ENCODE results near the gene PXMP4. TPM values are rescaled to one million over a fixed set of nuclear protein-coding genes. Genes with fewer than 3 reads are reported as not detected.

Gene PXMP4
- total RNA-seq, 1 donor from 2014 or later: 9.2 TPM

DNA sequence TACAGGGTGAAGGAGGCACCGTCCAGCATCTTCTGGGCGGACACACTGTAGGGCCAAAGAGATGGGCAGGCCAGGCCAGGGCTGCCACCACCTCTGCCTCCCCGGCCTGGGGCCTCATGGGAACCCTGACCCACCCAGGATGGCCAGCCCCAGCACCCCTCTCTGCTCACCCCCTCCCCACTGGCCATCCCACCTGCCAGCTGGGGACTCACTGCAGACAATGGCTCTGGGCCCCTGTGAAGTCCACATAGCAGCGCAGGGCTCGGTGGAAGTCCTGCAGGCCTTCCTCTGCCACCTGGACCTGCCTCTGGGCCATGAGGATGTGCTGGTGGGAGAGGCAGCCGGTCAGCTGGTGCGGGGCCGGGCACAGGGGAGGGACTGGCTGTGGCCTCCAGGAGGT lies 61.6 kb downstream of the PXMP4 start:
- no peak for DNase-seq (ENCODE audit: extremely low read depth, low read depth, low spot score)

DNA sequence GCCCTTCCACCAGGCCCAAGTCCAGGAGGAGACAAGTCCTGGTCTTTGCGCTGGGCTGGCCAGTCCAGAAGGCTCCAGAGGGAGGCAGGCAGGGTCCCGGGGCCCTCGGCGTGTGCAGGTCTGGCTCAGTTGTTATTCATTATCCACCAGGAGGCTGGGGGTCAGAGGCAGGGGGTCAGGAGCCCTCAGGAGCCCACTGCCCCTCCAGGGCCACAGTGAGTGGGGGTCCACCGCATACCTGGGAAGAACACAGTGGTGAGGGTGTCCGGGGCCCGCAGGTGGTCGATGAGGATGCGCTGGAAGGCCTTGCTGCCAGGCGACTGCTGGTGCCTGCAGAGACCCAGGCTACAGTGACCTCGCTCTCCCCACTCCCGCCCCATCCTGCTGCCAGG lies 62.4 kb downstream of the PXMP4 start:
- DNase-seq (ENCODE audit: extremely low read depth, low read depth, low spot score): no peak

DNA sequence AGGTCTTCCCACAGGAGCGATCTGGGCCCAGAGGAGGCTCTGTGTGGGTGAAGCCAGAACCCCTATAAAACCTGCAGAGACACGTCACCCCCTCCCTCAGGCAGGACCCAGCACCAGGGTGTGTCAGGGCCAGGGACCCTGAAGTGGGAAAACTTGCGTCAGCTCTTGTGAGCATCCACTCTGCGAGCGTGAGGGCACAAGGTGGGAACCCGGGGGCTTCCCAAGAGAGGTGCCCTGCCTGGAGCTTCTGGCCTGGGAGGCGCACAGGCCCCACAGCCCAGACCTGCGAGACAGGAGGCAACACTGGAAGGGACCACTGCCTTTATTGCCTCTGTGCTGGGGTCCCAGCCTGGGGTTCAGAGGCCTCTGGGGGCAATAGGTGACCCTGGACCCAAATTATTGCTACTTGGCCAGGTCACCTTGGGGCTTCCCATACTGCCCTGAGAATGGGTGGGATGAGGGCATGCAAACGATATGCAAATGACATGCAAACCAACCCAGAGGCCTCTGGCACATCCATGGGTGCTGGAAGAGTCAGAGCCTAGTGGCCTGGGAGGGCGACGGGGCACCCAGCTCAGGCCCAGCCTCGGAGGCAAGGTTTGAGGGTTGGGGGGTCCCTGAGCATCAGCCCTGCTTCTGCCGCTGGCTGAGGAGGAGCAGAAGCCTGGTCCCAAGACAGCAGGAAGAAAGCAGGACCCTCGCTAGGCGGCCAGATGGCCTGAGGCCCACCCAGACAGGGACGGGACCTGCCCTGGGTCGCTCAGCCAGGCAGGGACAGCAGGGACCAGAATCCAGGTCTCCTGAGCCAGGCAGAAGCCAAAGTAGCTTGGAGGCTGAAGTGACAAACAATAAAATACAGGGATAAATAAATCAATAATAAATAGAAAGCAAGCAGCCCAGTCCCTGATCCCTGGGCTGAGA lies 63.1 kb downstream of the PXMP4 start:
- DNase-seq (ENCODE audit: extremely low read depth, low read depth, low spot score): no peak

DNA sequence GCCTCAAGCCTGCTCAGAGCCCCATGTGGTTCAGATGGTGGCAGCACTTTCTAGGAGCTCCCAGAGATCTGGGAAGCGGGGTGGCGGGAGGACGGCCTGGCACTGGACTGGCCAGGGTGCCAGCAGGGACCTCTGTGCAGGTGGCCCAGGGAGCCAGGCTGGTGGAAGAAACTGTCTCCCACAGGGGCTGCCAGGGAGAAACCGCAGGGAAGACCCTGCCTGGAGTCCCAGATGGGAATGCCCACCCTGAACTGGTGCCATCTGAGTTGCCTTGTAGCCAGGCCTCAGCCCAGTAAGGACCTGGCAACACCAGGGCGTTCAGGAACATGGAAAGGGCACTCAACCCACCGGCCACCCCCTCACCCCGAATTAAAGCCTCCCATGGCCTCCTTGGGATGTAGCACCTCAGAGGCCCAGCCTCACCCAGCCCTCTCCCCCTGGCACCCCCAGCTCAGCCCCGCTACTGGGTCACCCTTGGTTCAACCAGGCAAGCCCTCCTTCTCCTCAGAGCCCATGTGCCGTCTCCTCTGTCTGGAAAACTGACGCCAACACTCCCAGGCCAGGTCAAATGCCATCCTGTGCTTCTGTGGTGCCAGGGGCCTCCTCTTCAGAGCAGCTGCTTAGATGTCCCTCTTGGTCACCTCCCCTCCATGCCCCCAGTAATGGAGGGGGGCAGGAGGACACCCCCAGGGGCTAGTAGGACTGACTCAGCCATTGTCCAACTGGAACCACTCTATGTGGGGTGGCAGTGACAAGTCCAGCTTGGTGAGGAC lies 63.9 kb downstream of the PXMP4 start:
- no peak for DNase-seq (ENCODE audit: extremely low read depth, low read depth, low spot score)

DNA sequence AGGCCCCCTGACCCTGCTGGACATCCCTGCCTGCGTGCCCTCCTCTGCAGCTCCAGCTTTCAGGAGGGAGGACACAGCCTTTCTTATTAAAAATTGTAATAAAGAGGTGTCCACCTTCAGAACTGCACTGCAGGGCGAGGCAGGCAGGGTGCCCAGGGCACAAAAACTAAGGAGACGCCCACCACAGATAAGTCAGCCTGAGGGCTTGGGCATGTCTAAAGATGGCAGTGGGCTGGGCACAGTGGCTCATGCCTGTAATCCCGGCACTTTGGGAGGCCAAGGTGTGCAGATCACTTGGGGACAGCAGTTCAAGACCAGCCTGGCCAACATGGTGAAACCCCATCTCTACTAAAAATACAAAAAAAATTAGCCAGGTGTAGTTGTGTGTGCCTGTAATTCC lies 64.9 kb downstream of the PXMP4 start:
- DNase-seq (ENCODE audit: extremely low read depth, low read depth, low spot score): no peak

DNA sequence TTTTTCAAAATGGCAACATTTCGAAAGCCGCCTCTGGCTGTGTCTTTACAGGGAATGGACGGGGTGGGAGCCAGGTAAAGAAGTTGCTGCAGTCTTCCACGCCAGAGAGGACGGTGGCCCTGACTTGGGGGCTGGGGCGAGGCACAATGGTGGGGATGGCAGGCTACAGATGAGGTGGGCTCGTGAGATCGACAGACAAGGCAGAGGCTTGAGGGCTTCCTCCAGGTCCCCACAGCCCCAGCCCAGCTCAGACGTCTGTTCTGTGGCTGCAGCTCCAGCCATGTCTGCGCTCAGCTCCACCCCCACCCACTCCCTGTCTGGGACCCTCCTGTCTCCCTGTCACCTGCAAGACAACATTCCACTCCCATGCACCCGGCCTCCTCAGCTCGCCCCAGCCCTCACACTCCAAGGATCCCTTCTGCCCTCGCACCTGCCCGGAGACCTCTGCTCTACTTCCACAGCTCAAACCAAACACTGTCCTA lies 65.4 kb downstream of the PXMP4 start:
- DNase-seq (ENCODE audit: extremely low read depth, low read depth, low spot score): no peak

DNA sequence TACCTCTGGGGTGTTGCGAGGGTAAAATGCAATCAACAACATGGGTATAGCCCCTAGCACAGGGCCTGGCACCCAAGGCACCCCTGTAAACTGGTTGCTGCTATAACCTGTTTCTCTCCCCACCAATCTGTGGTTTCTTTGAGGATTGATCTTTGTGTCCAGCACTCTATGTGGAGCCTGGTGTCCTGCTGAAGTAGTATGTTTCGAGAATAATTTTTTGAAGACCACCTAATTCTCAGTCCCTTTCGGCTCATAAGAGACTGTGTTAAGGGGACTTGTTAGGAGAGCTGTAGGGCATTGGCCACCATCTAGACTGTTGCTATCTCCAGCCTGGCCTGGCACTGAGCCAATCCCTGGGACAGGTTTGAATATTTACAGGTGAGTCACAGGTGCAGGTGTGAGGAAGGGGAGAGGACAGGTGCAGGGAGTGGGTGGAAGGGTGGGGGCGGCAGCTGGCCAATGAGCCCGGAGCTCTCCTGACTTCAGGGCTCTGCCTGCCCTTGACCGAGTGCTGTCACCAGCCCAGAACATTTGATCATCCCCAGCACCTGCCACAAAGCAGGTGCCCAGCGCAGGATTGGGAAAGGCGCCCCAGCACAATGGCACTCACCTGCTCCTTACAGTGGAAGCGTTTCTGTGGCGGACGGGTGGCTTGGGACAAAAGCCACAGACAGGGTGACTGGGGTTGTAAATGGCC lies 66.1 kb downstream of the PXMP4 start:
- DNase-seq (ENCODE audit: extremely low read depth, low read depth, low spot score): no peak

DNA sequence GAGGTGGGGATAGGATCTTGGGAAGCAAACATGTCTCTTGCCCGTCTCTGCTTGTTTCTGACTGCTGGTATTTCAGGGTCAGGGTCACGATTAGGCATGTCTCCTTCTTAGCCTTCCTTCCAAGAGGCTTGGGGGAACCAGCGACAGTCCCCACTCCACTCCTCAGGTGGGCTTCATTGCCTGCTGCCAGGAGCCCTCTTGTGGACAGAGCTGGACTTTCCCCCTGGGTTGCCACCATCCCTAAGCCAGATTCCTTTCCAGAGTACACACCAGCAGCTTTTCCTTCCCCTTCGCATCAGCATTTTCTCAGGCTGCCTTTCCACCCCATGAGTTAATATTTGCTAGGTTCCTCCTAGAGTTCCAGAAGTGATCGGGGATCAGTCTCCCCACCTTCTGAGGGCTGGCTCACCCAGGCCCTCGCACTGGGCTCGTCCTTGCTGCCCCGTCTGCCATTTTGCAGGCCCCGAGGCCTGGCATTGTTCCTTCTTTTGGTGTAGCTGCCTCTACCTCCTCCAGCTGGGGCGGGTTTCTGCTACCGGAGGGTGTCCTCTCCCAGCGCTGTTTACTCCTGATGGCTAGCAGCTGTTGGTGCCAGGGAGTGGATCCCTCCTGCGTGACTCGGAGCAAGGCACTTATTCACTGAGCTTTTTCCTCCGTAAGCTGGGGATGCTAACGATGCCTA lies 66.8 kb downstream of the PXMP4 start:
- DNase-seq (ENCODE audit: extremely low read depth, low read depth, low spot score): no peak

Other genes starting within 250 kb of the PXMP4 start
- gene CBFA2T2, start 230.2 kb downstream of the PXMP4 start, total RNA-seq: 11.1 and 14.9 TPM in 2 replicates
- gene C20orf144, start 58.0 kb downstream of the PXMP4 start, total RNA-seq: not detected in 2 replicates
- gene ACTL10, start 53.4 kb downstream of the PXMP4 start, total RNA-seq: 1.4 and 4.0 TPM in 2 replicates
- 18.2 and 31.9 TPM in 2 replicates for gene NECAB3, start 45.9 kb downstream of the PXMP4 start, total RNA-seq
- gene E2F1, start 33.9 kb downstream of the PXMP4 start, total RNA-seq: 3.2 and 9.9 TPM in 2 replicates
- 2.6 and 4.3 TPM in 2 replicates for gene ZNF341, start 11.7 kb upstream of the PXMP4 start, total RNA-seq
- 85.9 and 119 TPM in 2 replicates for gene CHMP4B, start 91.0 kb upstream of the PXMP4 start, total RNA-seq